ENCODE measurements around the gene KLHDC8B.

DNA sequence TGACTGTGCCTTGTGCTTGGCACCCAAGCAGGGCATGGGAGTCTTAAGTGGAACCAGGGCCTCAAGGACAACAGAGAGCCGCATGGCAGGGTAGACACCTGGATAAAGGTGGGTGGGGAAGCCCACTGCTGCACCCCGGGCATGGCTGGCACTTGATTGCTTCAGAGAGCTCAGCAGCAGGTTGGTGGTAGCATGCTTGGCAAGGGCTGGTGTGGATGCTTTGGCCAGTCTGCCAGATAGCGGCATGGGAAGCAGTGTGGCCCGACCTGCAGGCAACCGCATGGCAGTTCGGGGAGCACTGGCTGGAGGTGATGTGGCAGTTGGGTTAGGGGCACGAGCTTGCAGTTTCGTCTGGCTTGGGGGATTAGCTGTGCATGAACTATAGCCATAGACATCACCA, 7.8 kb upstream of the KLHDC8B start:
- TF ChIP-seq, protein P1, sequence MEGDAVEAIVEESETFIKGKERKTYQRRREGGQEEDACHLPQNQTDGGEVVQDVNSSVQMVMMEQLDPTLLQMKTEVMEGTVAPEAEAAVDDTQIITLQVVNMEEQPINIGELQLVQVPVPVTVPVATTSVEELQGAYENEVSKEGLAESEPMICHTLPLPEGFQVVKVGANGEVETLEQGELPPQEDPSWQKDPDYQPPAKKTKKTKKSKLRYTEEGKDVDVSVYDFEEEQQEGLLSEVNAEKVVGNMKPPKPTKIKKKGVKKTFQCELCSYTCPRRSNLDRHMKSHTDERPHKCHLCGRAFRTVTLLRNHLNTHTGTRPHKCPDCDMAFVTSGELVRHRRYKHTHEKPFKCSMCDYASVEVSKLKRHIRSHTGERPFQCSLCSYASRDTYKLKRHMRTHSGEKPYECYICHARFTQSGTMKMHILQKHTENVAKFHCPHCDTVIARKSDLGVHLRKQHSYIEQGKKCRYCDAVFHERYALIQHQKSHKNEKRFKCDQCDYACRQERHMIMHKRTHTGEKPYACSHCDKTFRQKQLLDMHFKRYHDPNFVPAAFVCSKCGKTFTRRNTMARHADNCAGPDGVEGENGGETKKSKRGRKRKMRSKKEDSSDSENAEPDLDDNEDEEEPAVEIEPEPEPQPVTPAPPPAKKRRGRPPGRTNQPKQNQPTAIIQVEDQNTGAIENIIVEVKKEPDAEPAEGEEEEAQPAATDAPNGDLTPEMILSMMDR (IDR thresholded peaks at IDR 0.05; ENCODE audit: extremely low read depth in 1 of 2, insufficient read depth in 1 of 2, low read depth in 1 of 2, low read length in 2 of 2) = no peak
- TF ChIP-seq FOS (IDR thresholded peaks at IDR 0.05; ENCODE audit: borderline replicate concordance, insufficient read depth, low read length) (no peak), MYC (IDR thresholded peaks at IDR 0.05; ENCODE audit: low read depth, low read length) (no peak)

Measured in endothelial cell of umbilical vein (primary cell).